Adrenal gland (tissue), 5 donors: ENCODE results near the gene CBFA2T3.

Experiments
- CTCF ChIP-seq, 6 experiments: fragments of 450-650 bp in 4 of 6; fragments of 200-600 bp in 2 of 6; sonication (generic) in 1 of 6; IDR thresholded peaks; 1 replicate in 5 of 6; 2 replicates in 1 of 6; pipeline versions ENCODE4 v1.5.1 to v1.8.0; 2016 to 2021; ENCODE audit warnings: antibody characterized with exemption in 6 of 6, mild to moderate bottlenecking in 2 of 6, moderate library complexity in 1 of 6
- POLR2A ChIP-seq, 2 donors: fragments of 450-650 bp; IDR thresholded peaks; one replicate each; pipeline ENCODE4 v1.6.1; 2017; ENCODE audit warnings: antibody characterized with exemption in 2 of 2, mild to moderate bottlenecking in 2 of 2, moderate library complexity in 1 of 2
- donor health status: DM: no; HTN: no; CAD: no.

- no peak for TF ChIP-seq CTCF (IDR thresholded peaks at IDR 0.05)
- TF ChIP-seq POLR2A (IDR thresholded peaks at IDR 0.05) = no peak
These were observed 47.9 kb downstream of the CBFA2T3 start for GRCh38 chr16:88929091-88929445.
